OCI-LY1 (cell line): ENCODE results near the gene MRPS11.

Experiments
- EZH2 ChIP-seq: fragments of 200-600 bp; sonication (generic), shearing (Covaris generic); IDR thresholded peaks from 2 replicates; pipeline ENCODE4 v1.8.0; 2017; ENCODE audit warnings: borderline replicate concordance, mixed run types, mild to moderate bottlenecking, antibody characterized with exemption, low read length, moderate library complexity, mixed read lengths
- TF ChIP-seq, protein P1 (sequence below): fragments of 200-600 bp; sonication (generic), shearing (Covaris generic); IDR thresholded peaks from 2 replicates; pipeline ENCODE4 v1.5.1; 2017; ENCODE audit warnings: mild to moderate bottlenecking, antibody characterized with exemption, low read length, moderate library complexity, mixed read lengths

DNA sequence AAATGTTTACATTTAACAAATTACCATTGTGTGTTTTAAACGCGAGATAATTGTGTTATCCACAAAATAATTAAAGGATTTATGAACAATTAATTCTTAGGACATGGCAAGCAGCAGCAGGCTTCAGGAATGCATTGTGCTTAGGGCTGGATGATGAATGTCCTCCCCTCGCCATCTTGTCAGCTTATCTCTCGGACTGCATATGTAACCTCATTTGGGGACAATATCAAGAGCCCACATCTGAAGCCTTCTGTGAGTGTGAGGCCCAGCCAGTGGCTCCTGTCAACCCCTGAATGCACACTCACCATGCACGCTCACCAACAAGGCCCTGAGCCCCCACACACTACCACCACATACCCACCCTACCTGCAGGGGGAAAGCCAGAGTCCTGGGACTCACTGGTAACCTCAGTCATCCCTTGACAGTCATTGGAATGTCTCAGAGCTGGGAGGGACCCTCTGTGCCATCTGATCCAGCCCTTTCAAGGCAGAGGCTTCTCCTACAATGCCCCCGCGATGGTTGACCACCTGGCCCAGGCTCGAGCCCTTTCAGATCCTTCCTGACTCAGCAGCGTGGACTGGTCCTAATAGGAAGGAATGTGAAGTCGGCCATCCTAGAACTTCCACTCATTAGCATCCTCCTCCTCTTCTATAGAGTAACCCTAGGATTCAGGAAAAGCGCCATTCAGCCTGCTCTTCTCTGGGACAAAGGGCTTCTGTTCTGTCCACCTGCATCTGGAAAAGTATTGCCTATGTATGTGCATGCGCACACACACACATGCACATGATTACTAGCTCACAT, 38.5 kb upstream of the MRPS11 start:
- TF ChIP-seq, protein P1, sequence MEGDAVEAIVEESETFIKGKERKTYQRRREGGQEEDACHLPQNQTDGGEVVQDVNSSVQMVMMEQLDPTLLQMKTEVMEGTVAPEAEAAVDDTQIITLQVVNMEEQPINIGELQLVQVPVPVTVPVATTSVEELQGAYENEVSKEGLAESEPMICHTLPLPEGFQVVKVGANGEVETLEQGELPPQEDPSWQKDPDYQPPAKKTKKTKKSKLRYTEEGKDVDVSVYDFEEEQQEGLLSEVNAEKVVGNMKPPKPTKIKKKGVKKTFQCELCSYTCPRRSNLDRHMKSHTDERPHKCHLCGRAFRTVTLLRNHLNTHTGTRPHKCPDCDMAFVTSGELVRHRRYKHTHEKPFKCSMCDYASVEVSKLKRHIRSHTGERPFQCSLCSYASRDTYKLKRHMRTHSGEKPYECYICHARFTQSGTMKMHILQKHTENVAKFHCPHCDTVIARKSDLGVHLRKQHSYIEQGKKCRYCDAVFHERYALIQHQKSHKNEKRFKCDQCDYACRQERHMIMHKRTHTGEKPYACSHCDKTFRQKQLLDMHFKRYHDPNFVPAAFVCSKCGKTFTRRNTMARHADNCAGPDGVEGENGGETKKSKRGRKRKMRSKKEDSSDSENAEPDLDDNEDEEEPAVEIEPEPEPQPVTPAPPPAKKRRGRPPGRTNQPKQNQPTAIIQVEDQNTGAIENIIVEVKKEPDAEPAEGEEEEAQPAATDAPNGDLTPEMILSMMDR = no peak
- TF ChIP-seq EZH2 = no peak
